Ishikawa (cell line): ENCODE data around the gene ANK3.

Experiments used
- CEBPB ChIP-seq: IDR thresholded peaks from 2 replicates; pipeline ENCODE4 v1.6.1; 2012
- EGR1 ChIP-seq: IDR thresholded peaks from 2 replicates; pipeline ENCODE4 v1.6.1; 2012
- EP300 ChIP-seq: IDR thresholded peaks from 2 replicates; pipeline ENCODE4 v1.6.1; 2012; ENCODE audit warnings: borderline replicate concordance
- MAX ChIP-seq: IDR thresholded peaks from 2 replicates; pipeline ENCODE4 v1.6.1; 2012
- NFIC ChIP-seq: IDR thresholded peaks from 2 replicates; pipeline ENCODE4 v1.6.1; 2012
- RAD21 ChIP-seq: IDR thresholded peaks from 2 replicates; pipeline ENCODE4 v1.6.1; 2012; ENCODE audit warnings: low read depth
- REST ChIP-seq: IDR thresholded peaks from 2 replicates; pipeline ENCODE4 v1.6.1; 2012; ENCODE audit warnings: low read depth, mild to moderate bottlenecking
- TAF1 ChIP-seq: IDR thresholded peaks from 2 replicates; pipeline ENCODE4 v1.6.1; 2012; ENCODE audit warnings: low read depth, mild to moderate bottlenecking
- YY1 ChIP-seq: IDR thresholded peaks from 2 replicates; pipeline ENCODE4 v1.6.1; 2012; ENCODE audit warnings: low read depth
- ZBTB7A ChIP-seq: IDR thresholded peaks from 2 replicates; pipeline ENCODE4 v1.6.1; 2012; ENCODE audit warnings: low read depth

GRCh38 chr10:60433684-60434083 lies 44.0 kb upstream of the ANK3 start:
- TF ChIP-seq TAF1 (no peak), REST (no peak), EGR1 (no peak), CEBPB (no peak), EP300 (no peak), YY1 (no peak), NFIC (no peak), ZBTB7A (no peak), MAX (no peak), RAD21 (no peak)
